Right lobe of liver (tissue), 6 donors: Measurements from ENCODE around the gene FAHD2B. TPM values are rescaled to one million over a fixed set of nuclear protein-coding genes. Genes with fewer than 3 reads are reported as not detected.
"Not testable (repeated sequence)": the region's sequence is repeated elsewhere in the genome, so short reads cannot be mapped to it uniquely, and the experiment has no call there.

ENCODE experiments used
- ATAC-seq, 4 donors: fragments of 200-7000 bp; cut with Tn5 transposase; one replicate each; pipeline ENCODE4 v1.9.1; 2020; ENCODE audit warnings: mild to moderate bottlenecking in 4 of 4, moderate library complexity in 4 of 4
- DNase-seq, 3 donors: peaks; one replicate each; pipeline ENCODE4 v3.0.0-alpha.2; 2020
- H3K27ac ChIP-seq, 3 donors: fragments of 200-600 bp; one replicate each; pipeline ENCODE4 v1.8.0; 2022
- H3K27me3 ChIP-seq, 2 donors: fragments of 200-600 bp; one replicate each; pipeline ENCODE4 v1.8.0; 2022
- H3K36me3 ChIP-seq, 4 donors: fragments of 200-600 bp; sonication (generic) in 1 of 4; one replicate each; pipeline versions ENCODE4 v1.5.1 to v1.8.0; 2017 to 2022; ENCODE audit warnings: control low read depth in 1 of 4
- H3K4me1 ChIP-seq, 4 donors: fragments of 200-600 bp; sonication (generic) in 1 of 4; one replicate each; pipeline versions ENCODE4 v1.5.1 to v1.8.0; 2017 to 2022; ENCODE audit warnings: control low read depth in 1 of 4
- H3K4me3 ChIP-seq, 3 donors: fragments of 200-600 bp; one replicate each; pipeline ENCODE4 v1.8.0; 2022
- H3K9me3 ChIP-seq, 4 donors: fragments of 200-600 bp; sonication (generic) in 1 of 4; one replicate each; pipeline versions ENCODE4 v1.5.1 to v1.8.0; 2017 to 2022; ENCODE audit warnings: control low read depth in 1 of 4
- CTCF ChIP-seq, 4 donors: fragments of 200-600 bp in 3 of 4; fragments of 450-650 bp in 1 of 4; IDR thresholded peaks; one replicate each; pipeline versions ENCODE4 v1.5.1 to v1.8.0; 2016 to 2022; ENCODE audit warnings: antibody characterized with exemption in 4 of 4, mild to moderate bottlenecking in 2 of 4
- POLR2A ChIP-seq: fragments of 450-650 bp; IDR thresholded peaks from one replicate; pipeline ENCODE4 v1.6.1; 2017; ENCODE audit warnings: antibody characterized with exemption, mild to moderate bottlenecking
- WGBS: methylation state at CpG from one replicate; pipeline ENCODE4 v1.1.6; 2018; ENCODE audit warnings: low coverage, low lambda C conversion rate; ENCODE audit not compliant: insufficient coverage; ENCODE audit errors: missing lambda C conversion rate; 5-methylcytosine and 5-hydroxymethylcytosine counted together
- intact Hi-C, 2 donors: fragments of 100-400 bp; cut with DNase I; formaldehyde crosslinking; loops; one replicate each; pipeline versions ENCODE4 v1.11.2 to v1.14.1; 2022
- total RNA-seq, 6 experiments: library from RNA; depleted of rRNA in 2 of 6; stranded (reverse); fragments of >200 nt in 2 of 6; fragmentation: NEBNext Ultra II Directional in 3 of 6; extraction: Animal tissue kit (Norgen Biotek cat#: 25700) in 3 of 6; gene quantifications; one replicate each; pipeline versions ENCODE4 v1.1.0 to v1.2.4, GENCODE V29; 2016 to 2023
- donor health status: DM: no; HTN: yes; CAD: no.
- donor health status: DM: no; HTN: no; CAD: no.
- donor health status: DM: no; HTN: no; CAD: no.
- donor health status: DM: no; HTN: yes; CAD: no.
- donor health status: DM: no; HTN: yes; CAD: no.

Gene FAHD2B
- total RNA-seq, 6 experiments from 2014 or later, result 1.8 to 4.6 (median 3.2) TPM

GRCh38 chr2:97098786-97099372 lies 4.2 kb upstream of the FAHD2B start:
- H3K27ac ChIP-seq, DNase-seq, intact Hi-C loops, H3K27me3 ChIP-seq, H3K9me3 ChIP-seq, H3K4me1 ChIP-seq, ATAC-seq, H3K4me3 ChIP-seq, H3K36me3 ChIP-seq: not testable (repeated sequence)
- 75% methylated on average over 3 of the region's 3 CpGs for WGBS

- H3K4me1 ChIP-seq, result no peaks in the 10 kb centered on the region
- no peak overlapping the region for H3K27ac ChIP-seq
- intact Hi-C loops, result no loop called here
- ATAC-seq (no peak), DNase-seq (no peak)
- TF ChIP-seq CTCF (IDR thresholded peaks at IDR 0.05) (no peak), POLR2A (no peak)
- 85% methylated on average over 9 of the region's 12 CpGs for WGBS
- H3K9me3 ChIP-seq, result no peaks in the 10 kb centered on the region
- H3K27me3 ChIP-seq, result no peaks in the 10 kb centered on the region
- no peak overlapping the region for H3K4me3 ChIP-seq
- no peaks in the 10 kb centered on the region for H3K36me3 ChIP-seq
Measured at GRCh38 chr2:97095661-97096060, 979 bp upstream of the FAHD2B start.

GRCh38 chr2:97093983-97094771 lies 505 bp downstream of the FAHD2B start:
- H3K36me3 ChIP-seq, H3K27me3 ChIP-seq, DNase-seq, H3K4me1 ChIP-seq, H3K27ac ChIP-seq, intact Hi-C loops, H3K9me3 ChIP-seq: not testable (repeated sequence)
- ATAC-seq, result peak in 3 of 4 donors; percentile 3 to 15 (median 4)
- H3K4me3 ChIP-seq, result peak overlapping the region in 1 of 3 donors; percentile 35
- no CpG with 5 or more reads among the region's 33 CpGs for WGBS

GRCh38 chr2:97092946-97093345 lies 1.7 kb downstream of the FAHD2B start:
- intact Hi-C loops, H3K27me3 ChIP-seq, H3K27ac ChIP-seq, DNase-seq, H3K9me3 ChIP-seq, ATAC-seq, H3K4me3 ChIP-seq, H3K36me3 ChIP-seq, H3K4me1 ChIP-seq: not testable (repeated sequence)
- WGBS, result 100% methylated on average over 1 of the region's 2 CpGs

- H3K4me3 ChIP-seq, H3K27ac ChIP-seq, H3K27me3 ChIP-seq, DNase-seq, H3K4me1 ChIP-seq, intact Hi-C loops, H3K9me3 ChIP-seq, H3K36me3 ChIP-seq: not testable (repeated sequence)
- no CpG with 5 or more reads among the region's 1 CpG for WGBS
- peak; percentile 45 to 87 (median 52) for ATAC-seq
Measured at GRCh38 chr2:97088706-97089105, 6.0 kb downstream of the FAHD2B start.

DNA sequence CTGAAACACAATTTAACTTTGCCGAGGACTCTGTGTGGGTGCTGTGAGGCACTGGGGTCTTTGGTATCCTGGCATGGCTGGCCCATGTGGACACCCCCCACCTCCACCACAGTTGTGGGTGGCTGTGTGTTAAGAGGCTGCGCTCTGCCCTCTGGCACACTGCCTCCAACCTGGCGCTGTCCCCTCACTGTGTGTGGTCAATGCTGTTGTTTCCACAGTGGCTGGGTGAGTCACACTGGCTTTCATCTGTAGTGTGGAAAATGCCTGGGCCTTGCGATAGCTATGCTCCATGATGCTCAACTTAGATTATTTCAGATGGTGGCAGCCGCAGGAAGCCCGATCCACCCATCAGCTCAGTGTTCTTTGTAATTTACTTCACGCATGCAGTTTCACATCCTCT lies 9.6 kb downstream of the FAHD2B start:
- H3K9me3 ChIP-seq, intact Hi-C loops, DNase-seq, H3K27ac ChIP-seq, H3K4me3 ChIP-seq, H3K4me1 ChIP-seq, H3K27me3 ChIP-seq, H3K36me3 ChIP-seq: not testable (repeated sequence)
- no CpG with 5 or more reads among the region's 7 CpGs for WGBS
- peak in 1 of 4 donors; percentile 39 for ATAC-seq

DNA sequence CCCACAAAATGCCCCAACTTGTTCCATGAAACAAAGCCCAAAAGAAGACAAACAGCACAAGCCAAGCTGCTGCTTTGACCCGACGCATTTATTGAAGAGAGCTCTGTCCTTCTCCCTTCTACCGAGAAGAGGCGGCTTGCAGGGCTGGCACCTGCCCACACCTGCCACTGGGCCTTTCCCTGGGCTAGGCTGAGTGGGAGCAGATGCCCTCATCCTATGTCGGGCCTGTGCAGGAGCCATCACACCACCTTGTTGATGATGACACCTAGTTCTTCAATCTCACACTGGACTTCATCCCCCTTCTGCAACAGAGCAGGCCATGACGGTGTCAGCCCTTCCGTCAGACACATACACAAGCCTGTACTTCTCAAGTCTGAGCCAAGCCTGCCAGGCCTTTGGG lies 11.2 kb downstream of the FAHD2B start:
- H3K27ac ChIP-seq, H3K9me3 ChIP-seq, ATAC-seq, DNase-seq, H3K27me3 ChIP-seq, intact Hi-C loops, H3K36me3 ChIP-seq, H3K4me3 ChIP-seq, H3K4me1 ChIP-seq: not testable (repeated sequence)
- 80% methylated on average over 4 of the region's 7 CpGs for WGBS

DNA sequence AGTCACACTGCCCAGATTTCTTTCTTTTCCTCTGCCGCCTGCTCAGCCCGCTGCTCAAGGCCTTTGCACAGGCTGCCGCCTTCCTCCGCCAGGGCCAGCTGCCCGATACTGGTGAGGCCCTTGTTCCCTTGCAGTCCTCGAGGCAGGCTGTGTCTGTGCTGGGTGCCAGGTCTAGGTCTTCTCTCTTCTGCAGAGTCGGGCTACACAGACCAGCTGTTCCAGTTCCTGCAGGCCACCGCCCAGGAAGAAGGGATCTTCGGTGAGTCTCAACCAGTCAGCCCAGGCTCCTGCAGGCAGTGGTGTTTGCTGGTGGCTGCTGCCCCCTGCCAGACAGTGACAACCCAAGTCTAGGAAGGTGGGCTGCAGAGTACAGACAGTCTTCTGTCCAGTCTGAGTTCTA lies 12.5 kb downstream of the FAHD2B start:
- ATAC-seq, result peak in 3 of 4 donors; percentile 13 to 19 (median 16)
- DNase-seq, H3K4me3 ChIP-seq, intact Hi-C loops, H3K9me3 ChIP-seq, H3K36me3 ChIP-seq, H3K27me3 ChIP-seq, H3K4me1 ChIP-seq, H3K27ac ChIP-seq: not testable (repeated sequence)
- no CpG with 5 or more reads among the region's 9 CpGs for WGBS

DNA sequence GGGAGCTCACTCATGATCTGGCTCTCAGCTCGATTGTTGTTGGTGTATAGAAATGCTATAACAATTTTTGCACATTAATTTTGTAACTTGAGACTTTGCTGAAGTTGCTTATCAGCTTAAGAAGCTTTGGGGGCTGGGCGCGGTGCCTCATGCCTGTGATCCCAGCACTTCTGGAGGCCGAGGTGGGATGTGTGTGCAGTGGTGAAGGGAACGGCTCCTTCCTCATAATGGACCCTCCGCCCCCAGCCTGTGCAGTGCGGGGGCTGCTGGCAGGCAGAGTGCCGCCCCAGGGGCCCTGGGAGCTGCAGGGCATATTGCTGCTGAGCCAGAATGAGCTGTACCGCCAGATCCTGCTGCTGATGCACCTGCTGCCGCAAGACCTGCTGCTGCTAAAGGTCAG lies 13.8 kb downstream of the FAHD2B start:
- intact Hi-C loops, DNase-seq, H3K36me3 ChIP-seq, H3K9me3 ChIP-seq, H3K4me3 ChIP-seq, H3K27me3 ChIP-seq, H3K4me1 ChIP-seq, ATAC-seq, H3K27ac ChIP-seq: not testable (repeated sequence)
- 77% methylated on average over 4 of the region's 10 CpGs for WGBS

- H3K4me1 ChIP-seq, intact Hi-C loops, H3K9me3 ChIP-seq, H3K27ac ChIP-seq, H3K27me3 ChIP-seq, H3K36me3 ChIP-seq, H3K4me3 ChIP-seq, DNase-seq, ATAC-seq: not testable (repeated sequence)
- 93% methylated on average over 8 of the region's 8 CpGs for WGBS
Measured at GRCh38 chr2:97077213-97077612, 17.5 kb downstream of the FAHD2B start.
